GM20431 (cell line): ENCODE data around the gene RAB8B.

ENCODE experiments used
- in situ Hi-C: fragments of 300-500 bp; cut with MseI, MboI; formaldehyde crosslinking; loops from one replicate; pipeline ENCODE4 v1.15.0; 2020; ENCODE audit warnings: low sequenced_read_pairs; ENCODE audit not compliant: unreplicated experiment

RAB8B gene

DNA sequence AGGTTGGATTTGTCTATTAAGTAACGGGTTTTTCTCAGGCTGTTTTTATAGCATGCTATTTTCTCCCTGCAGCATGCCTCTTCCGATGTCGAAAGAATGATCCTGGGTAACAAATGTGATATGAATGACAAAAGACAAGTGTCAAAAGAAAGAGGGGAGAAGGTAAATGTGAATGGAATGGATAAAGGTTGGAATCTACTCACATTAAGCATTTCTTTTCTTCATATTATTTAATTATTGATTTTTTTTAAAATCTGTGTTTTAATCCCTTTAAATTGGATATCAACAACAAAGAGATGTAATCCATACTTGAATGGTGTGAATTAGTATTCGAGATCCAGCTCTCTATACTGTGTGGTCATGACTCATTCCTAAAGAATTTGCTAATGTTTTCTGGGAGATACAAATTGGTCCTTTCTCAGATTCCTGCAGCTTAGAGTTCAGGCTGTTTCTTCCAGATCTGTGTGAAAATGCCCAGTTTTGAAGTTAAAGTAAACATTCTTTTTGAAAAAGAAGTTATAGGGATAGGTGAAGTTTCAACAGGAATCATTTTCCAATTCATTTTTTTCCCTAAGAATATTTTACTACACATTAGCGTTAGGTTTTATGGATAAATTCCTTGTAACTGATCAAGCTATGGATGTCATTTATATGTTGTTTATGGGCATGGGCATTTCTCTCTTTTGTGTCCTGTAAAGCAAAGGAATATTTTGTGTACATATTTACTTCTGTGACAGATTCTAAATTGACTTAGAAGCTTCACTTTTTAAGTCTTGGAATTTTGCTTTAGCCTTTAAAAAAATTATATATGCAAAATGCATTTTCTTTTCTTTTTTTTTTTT is 67.2 kb downstream of the RAB8B start:
- in situ Hi-C loops: no loop called here

DNA sequence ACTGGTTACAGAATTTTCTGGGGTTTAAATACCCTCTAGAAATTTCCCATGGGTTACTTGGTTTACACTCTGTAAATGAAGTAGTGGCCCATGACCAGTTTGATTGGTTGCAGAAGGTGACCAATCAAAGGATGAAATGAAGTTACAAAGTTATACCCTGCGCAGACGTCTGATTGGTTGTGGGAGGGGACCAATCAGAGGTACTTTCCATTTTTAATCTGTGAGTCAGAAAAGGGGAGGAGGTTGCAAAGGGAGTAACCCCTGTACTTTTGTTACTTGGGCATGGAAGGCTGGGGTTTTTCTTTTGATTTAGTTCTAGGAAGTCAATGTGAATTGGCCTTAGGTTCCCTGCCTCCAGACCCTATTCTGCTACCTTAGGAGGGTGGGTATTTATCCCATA is 69.3 kb downstream of the RAB8B start:
- in situ Hi-C loops: no loop called here

DNA sequence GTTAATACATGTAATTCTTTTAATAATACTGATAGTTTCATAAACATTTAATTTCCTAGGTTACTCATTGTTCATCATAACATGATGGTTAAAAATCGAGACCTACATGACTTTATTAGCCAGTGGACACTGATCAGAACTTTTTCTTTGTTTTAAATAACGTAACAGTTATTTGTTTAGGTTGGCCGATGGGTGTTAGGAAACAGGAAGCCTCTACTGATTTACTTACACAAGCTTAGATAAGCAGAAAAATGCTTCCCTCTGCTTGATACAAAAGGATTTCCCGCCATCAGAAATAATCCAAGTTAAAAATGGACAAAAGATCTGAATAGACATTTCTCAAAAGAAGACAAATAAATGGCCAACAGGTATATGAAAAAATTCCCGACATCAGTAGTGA is 71.4 kb downstream of the RAB8B start:
- in situ Hi-C loops: no loop called here

- in situ Hi-C loops: no loop called here
Observed at GRCh38 chr15:63261311-63261710, 71.9 kb downstream of the RAB8B start.

- in situ Hi-C loops: no loop called here
Observed at GRCh38 chr15:63263519-63263918, 74.1 kb downstream of the RAB8B start.

DNA sequence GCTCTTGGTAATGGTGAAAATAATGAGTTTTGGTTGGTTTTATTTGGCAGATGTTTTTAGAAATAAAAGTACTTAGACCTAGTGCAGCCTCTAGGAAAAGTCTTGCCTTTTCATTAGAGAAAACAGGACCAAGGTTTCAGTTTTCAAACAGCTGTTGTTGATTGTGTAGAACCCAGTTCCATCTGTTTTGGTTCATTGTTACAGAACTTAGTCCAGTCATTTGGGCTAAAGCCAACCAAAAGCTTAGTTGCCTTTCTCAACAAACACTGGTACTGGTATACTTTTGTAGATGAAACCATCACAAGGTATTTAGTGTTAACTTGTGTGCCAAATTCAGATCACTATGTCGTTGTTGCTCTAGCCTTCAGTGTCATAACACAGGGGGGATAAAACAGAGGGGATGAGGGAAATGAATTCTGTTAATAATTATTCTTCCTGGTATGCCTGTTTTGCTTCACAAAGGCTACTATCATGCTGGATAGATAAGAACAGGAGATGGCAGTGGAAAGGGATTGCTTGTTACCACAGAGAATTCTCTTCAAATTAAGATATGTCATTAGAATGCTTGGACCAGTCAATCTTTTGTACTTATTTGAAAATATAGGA is 75.4 kb downstream of the RAB8B start:
- in situ Hi-C loops: no loop called here

DNA sequence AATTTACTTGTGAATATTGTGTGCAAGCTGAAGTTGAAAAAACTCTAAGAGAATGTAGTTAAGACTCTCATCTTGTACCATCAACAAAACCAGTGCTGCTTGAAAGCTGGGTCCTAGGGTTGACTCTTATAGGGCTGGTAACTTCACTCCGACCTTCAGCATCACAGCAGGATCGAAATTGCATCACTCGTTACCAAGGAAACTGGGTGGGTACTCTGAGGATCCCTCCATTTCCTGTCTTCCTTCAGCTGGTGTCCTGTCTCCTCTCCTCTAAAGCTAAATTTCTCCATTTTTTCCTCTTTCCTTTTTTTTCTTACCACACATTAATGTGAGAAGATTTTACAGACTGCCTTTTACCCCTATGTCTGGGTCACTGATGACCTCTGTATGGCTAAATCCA is 85.0 kb downstream of the RAB8B start:
- in situ Hi-C loops: no loop called here

DNA sequence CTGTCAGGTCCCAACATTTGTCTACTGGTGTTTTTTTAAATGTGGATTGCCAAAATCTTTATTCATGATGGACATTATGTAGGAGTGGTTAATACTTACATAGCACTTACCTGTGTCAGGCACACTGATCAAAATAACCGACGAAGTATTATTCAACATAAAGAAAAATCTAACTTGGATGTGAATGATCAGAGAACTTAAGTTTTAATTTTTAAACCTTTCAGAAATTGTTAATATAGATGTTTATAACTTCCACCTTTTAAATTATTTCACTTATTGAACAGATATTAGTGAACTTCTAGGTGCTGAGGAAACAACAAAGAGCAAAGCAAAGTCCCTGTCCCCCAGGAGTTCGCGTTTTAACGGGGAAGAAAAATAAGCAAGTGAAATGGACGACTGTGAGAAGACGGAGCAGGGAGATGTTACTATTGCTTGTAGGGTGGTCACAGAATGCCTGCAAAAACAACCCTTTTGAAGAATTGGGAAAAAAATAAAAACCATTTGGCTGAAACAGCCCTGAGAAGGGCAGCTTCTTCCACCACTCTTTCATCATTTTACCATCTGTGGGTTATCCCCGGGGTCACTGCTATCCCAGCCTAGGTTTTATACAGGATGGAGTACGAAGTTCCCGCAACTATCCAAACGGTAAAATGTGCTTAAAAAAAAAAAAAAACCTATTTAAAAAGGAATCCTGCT is 87.1 kb downstream of the RAB8B start:
- in situ Hi-C loops: no loop called here

DNA sequence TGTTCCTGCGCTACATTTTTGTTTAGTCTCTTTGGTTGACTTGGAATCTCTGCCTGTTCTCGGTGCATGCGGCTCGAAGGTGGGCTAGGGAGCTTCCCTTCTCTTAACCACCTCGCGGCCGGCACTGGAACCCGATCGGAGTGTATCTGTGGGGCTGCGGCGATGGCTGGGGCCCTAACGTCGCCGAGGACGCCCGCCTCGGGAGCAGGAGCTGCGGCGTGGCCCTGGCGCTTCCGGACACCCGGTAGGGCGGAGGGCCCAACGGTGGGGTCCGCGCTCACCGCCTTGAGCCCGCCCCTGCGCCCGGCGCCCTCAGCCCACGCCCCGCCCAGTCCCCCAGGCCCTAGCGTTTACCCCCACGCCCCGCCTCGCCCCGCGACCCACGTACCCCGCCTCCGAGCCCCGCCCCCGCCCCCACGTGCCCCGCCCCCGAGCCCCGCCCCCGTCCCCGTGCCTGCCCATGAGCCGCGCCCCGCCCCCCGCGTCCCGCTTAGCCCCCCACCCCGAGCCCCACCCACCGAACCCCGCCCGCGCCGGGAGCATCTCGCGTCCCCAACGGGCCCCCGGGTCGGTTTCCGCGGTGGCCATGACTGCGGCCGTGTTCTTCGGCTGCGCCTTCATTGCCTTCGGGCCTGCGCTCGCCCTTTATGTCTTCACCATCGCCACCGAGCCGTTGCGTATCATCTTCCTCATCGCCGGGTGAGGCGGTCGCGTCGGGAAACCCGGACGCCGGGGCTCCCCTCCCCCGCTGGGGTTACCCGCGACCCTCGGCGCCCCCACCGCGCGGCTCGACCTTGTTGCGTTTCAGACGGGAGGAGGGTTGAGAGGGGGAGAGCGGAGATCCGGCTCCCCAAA is 87.9 kb downstream of the RAB8B start, which contains the start of gene APH1B:
APH1B (plus strand) TSS at position 568 of the 855 bp plus-strand sequence; CDS start at position 587, 19 bp downstream.
- in situ Hi-C loops: no loop called here

DNA sequence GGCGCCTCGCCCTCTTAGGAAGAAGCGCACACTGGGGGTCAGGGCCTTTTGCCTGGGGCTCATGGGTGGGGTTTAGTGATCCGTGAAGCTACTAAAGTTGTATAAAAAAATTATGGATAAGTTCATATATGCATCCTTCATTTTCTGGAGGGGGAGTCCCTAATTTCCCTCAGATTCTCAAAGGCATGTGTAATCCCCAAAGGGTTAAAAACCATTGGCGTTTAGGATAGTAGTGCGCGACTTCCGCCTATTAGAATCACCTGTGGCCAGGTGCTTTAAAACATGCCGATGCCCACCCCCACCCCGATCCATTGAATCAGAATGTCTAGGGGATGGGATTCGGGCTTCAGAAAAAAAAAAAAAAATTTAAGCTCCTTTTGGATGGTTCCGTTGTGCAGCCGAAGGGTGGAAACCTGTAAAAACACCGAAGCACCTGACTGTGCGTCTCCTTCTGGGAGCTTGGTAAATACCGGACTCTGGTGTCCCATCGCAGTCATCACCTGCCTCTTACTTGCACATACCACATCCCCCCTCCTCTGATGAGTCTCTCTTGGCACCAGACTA is 88.6 kb downstream of the RAB8B start:
- in situ Hi-C loops: no loop called here

- in situ Hi-C loops: no loop called here
Observed at GRCh38 chr15:63283126-63283525, 93.7 kb downstream of the RAB8B start.

- in situ Hi-C loops: no loop called here
Observed at GRCh38 chr15:63284335-63284734, 94.9 kb downstream of the RAB8B start.

DNA sequence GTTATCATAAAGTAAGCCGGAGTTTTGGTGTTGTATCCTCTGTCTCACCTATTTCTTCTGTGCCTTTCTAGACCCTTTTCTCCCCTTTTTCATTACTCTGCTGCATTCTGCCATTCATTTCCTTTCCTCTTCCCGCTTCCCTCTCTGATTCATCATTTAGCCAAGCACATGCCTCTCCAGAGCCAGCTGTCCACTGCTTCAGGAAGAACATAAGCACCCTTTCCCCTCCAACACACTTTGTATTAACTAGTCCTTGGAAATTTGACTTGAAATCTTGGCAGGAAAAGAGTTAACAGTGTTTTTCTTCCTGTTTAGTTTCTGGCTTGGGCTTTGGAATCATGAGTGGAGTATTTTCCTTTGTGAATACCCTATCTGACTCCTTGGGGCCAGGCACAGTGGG is 97.7 kb downstream of the RAB8B start:
- in situ Hi-C loops: no loop called here

DNA sequence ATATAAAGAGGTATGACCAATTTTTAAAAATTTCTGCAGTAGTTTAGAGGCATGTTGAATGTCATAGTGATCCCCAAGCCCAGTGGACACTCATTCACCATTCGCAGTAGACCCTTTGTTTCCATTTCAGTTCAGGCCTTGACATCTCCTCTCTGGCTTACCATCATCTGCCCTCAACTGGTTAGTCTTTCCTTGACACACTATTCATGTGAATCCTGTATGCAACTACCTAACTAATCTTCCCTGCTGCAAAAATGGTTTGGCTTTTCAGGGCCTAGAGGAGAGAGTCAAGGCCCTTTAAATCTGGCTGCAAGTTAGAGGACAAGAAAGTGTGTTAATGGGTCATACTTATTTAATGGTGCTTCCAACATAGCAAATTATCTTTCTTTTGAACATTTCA is 98.9 kb downstream of the RAB8B start:
- in situ Hi-C loops: no loop called here

DNA sequence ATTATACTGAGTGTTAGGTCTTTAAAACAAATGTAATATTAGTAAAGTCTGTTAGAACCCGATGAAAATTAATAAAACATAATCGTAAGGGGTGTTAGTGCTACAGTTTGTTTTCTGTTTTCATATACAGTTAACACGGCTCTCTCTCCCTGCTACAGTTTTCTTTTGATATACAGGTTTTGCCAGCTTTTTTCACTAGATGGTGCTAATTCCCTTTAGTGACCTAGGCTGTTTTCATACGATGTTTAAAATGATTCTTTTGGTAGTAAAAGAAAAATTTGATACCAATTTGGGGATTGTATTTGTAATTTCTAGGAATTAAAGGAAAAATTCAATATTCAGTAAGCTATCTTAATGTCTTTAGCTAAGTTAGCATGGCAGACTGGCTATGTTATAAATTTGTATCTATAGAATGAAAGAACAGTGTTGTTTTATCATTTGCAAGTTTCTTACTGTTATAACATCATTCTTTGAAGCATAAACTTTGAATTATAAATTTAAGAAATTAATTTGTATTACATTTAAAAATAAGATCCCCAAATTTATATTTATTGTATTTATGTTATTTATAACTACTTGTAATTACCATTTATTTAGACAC is 99.5 kb downstream of the RAB8B start:
- in situ Hi-C loops: no loop called here

GRCh38 chr15:63291507-63291906 is 102.1 kb downstream of the RAB8B start:
- in situ Hi-C loops: loop anchor here (10.0 kb wide), 1 partner anchor 103 kb away; no protein-coding TSS in a partner anchor

DNA sequence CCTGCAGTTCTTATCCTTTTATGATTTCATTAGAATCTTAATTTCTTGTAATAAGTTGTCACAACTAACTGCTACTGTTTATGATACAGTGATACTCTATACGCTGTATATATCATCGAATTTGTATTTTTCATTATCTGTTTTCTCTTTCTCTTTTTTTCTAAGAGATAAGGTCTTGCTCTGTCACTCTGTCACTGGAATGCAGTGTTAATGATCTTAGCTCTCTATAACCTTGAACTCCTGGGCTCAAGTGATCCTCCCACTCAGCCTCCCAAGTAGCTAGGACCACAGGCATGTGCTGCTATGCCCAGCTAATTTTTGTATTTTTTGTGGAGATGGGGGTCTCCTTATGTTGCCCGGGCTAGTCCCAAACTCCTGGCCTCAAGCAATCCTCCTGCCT is 102.8 kb downstream of the RAB8B start:
- in situ Hi-C loops: loop anchor here (10.0 kb wide), 1 partner anchor 103 kb away; no protein-coding TSS in a partner anchor

DNA sequence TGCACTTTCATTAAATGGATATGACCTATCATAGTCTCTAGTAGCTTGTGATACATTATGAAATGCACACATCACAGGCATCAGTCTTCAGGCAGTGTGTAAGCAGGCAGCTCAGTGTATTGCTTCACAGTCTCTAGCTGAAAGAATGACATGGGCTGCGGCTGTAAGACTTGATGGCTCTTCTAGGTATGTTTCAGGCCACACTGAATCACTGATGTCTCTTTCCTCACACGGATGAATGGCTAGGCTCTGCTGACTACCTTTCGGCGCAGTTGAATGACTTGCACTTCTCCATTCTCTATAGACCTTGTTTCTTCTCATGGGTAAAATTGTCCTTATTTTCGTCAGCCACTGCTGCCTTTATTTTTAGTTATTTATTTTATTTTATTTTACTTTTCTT is 103.4 kb downstream of the RAB8B start:
- in situ Hi-C loops: loop anchor here (10.0 kb wide), 1 partner anchor 102 kb away; no protein-coding TSS in a partner anchor

- in situ Hi-C loops: loop anchor here (10.0 kb wide), 1 partner anchor 100 kb away; no protein-coding TSS in a partner anchor
Observed at GRCh38 chr15:63294359-63294758, 105.0 kb downstream of the RAB8B start.
